ENCODE results near the gene ULBP2.
"Not testable (repeated sequence)": the region's sequence is repeated elsewhere in the genome, so short reads cannot be mapped to it uniquely, and the experiment has no call there.

The ULBP2 gene

GRCh38 chr6:149958124-149958523 lies 16.3 kb downstream of the ULBP2 start:
- H3K4me1 ChIP-seq (ENCODE audit: control insufficient read depth in 1 of 2, insufficient read depth in 1 of 2, low read depth in 1 of 2, low read length in 1 of 2); H3K27ac ChIP-seq; H3K9me3 ChIP-seq; H3K4me3 ChIP-seq (ENCODE audit: low read depth in 1 of 2, low read length in 1 of 2); H3K36me3 ChIP-seq: not testable (repeated sequence)
- H3K27me3 ChIP-seq: peaks cover 98% of the 10 kb centered on the region

- H3K27me3 ChIP-seq: peaks cover 98% of the 10 kb centered on the region
- not testable (repeated sequence) for H3K36me3 ChIP-seq; H3K27ac ChIP-seq; H3K4me3 ChIP-seq (ENCODE audit: low read depth in 1 of 2, low read length in 1 of 2); H3K9me3 ChIP-seq
- peaks cover 16 to 17% of the 10 kb centered on the region in 2 experiments for H3K4me1 ChIP-seq (ENCODE audit: control insufficient read depth in 1 of 2, insufficient read depth in 1 of 2, low read depth in 1 of 2, low read length in 1 of 2)
Measured at GRCh38 chr6:149959806-149960205, 18.0 kb downstream of the ULBP2 start.

DNA sequence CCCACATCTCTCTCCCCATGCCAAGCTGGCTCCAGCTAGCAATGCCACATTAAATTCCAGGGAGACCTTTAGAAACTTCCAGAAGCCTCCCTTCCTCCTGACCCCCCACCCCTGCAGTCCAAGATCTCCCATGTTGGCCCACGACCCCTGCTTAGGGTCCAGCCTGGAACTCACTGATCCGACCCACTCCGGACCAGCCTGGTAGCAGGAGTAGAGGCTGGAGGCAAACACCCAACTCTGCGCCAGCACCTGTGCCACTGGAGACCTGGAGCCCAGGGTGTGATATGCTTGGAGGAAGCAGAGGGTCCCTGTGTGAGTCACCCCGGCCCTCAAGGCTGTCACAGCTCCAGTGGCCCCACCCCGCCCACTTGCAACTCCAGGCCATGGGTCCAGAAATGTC lies 18.7 kb downstream of the ULBP2 start:
- no peak for TF ChIP-seq CTCF (IDR thresholded peaks at IDR 0.05)
- H3K27ac ChIP-seq: no peak overlapping the region
- H3K4me1 ChIP-seq (ENCODE audit: control insufficient read depth in 1 of 2, insufficient read depth in 1 of 2, low read depth in 1 of 2, low read length in 1 of 2): peaks cover 17 to 21% of the 10 kb centered on the region in 2 experiments
- no peaks in the 10 kb centered on the region for H3K36me3 ChIP-seq
- H3K27me3 ChIP-seq: peaks cover 98% of the 10 kb centered on the region
- H3K4me3 ChIP-seq (ENCODE audit: low read depth in 1 of 2, low read length in 1 of 2): no peak overlapping the region
- no peaks in the 10 kb centered on the region for H3K9me3 ChIP-seq

- Histone ChIP-seq H3K27me3 (peaks cover 98% of the 10 kb centered on the region), H3K4me3 (ENCODE audit: low read depth in 1 of 2, low read length in 1 of 2) (no peak overlapping the region), H3K9me3 (no peaks in the 10 kb centered on the region), H3K27ac (no peak overlapping the region), H3K4me1 (ENCODE audit: control insufficient read depth in 1 of 2, insufficient read depth in 1 of 2, low read depth in 1 of 2, low read length in 1 of 2) (peaks cover 17 to 21% of the 10 kb centered on the region in 2 experiments), H3K36me3 (no peaks in the 10 kb centered on the region)
- TF ChIP-seq CTCF (IDR thresholded peaks at IDR 0.05): no peak
Measured at GRCh38 chr6:149961728-149962425, 20.1 kb downstream of the ULBP2 start.

DNA sequence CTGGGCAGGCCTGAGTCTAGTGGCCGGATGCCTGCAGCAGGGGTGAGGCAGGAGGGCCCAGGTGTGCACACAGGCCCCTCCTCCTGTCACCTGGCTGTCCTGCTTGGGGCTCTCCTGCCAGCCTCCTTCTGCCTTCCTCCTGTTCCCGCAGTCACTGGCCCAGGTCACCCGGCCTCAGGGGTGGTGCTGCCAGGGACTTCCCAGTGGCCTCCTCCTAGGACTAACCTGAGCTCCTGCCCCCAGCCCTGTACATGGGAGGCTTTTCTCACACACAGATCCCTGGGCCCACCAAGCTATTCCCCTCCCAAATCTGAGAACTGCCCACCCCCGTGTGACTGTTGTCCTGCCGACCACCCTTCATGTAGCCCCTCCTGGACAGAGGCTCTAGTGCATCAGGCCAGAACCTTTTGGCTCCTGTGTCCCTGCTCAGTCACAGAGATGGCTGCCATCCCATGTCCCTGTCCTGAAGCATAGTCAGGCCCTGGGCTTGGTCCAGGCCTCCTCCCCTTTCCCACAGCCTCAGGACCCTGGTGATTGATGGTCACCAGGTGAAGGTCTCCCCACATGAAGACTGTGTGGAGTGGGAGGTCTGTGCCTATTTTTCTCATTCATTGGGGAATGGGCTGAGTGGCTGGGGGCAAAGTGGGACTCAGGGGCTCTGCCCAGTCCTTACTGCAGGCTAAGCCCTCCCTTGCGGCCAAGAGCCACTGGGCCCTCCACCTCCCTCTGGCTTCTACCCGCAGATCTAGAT lies 20.8 kb downstream of the ULBP2 start:
- no peak for TF ChIP-seq CTCF (IDR thresholded peaks at IDR 0.05)
- no peak overlapping the region for H3K27ac ChIP-seq
- H3K36me3 ChIP-seq: no peaks in the 10 kb centered on the region
- peaks cover 17 to 21% of the 10 kb centered on the region in 2 experiments for H3K4me1 ChIP-seq (ENCODE audit: control insufficient read depth in 1 of 2, insufficient read depth in 1 of 2, low read depth in 1 of 2, low read length in 1 of 2)
- no peaks in the 10 kb centered on the region for H3K9me3 ChIP-seq
- peaks cover 98% of the 10 kb centered on the region for H3K27me3 ChIP-seq
- H3K4me3 ChIP-seq (ENCODE audit: low read depth in 1 of 2, low read length in 1 of 2): peak overlapping the region in 1 of 2 experiments; percentile 59

DNA sequence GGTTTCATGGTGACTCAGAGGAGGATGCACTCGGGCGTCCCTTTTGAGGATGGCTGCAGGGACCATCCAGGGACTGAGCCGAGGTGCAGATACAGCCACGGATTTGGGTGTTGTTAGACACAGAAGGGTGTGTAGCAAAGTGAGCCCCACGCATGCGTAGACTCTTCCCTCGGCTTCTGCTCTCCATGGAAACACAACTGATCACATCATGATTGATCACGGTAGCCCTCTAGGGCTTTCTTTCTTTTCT lies 21.3 kb downstream of the ULBP2 start:
- no peak overlapping the region for H3K27ac ChIP-seq
- H3K36me3 ChIP-seq: no peaks in the 10 kb centered on the region
- H3K4me3 ChIP-seq (ENCODE audit: low read depth in 1 of 2, low read length in 1 of 2): peak overlapping the region; percentile 59 to 70
- H3K9me3 ChIP-seq: no peaks in the 10 kb centered on the region
- no peak for TF ChIP-seq CTCF (IDR thresholded peaks at IDR 0.05)
- peaks cover 98% of the 10 kb centered on the region for H3K27me3 ChIP-seq
- peaks cover 17 to 21% of the 10 kb centered on the region in 2 experiments for H3K4me1 ChIP-seq (ENCODE audit: control insufficient read depth in 1 of 2, insufficient read depth in 1 of 2, low read depth in 1 of 2, low read length in 1 of 2)

All from neutrophil (primary cell).